Stimulated activated CD4-positive, alpha-beta T cell treated with anti-CD3 and anti-CD28 coated beads, Interleukin-1b, Interleukin-23, amount 100 ng/mL, for 48 hours (primary cell): Measurements from ENCODE around the gene NPY4R2.
"Not testable (repeated sequence)": the region's sequence is repeated elsewhere in the genome, so short reads cannot be mapped to it uniquely, and the experiment has no call there.

Source experiments
- DNase-seq: peaks from one replicate; pipeline ENCODE4 v3.0.0-alpha.2; 2020

The NPY4R2 gene, protein sequence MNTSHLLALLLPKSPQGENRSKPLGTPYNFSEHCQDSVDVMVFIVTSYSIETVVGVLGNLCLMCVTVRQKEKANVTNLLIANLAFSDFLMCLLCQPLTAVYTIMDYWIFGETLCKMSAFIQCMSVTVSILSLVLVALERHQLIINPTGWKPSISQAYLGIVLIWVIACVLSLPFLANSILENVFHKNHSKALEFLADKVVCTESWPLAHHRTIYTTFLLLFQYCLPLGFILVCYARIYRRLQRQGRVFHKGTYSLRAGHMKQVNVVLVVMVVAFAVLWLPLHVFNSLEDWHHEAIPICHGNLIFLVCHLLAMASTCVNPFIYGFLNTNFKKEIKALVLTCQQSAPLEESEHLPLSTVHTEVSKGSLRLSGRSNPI

DNA sequence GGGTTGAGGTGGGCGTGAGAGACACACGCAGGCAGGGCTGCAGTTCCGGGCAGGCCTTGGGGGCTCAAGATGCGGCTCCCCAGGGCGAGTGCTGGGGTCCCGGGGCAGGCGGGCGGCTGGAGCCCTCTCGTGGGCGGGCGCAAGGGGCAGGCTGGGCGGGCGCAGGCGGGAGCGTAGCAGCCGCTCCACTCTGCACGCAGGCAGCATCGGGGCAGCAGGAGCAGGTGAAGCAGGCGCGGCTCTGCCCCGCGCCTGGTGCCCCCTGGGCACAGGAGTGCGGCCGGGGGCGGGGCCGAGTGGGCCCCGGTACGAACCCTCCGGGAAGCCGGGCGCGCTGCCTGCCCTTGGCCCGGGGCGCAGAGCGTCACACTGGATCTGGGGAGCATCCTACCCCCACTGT lies at the start of gene NPY4R2:
Gene NPY4R2, plus strand, starts transcription at position 188 of the 400 bp plus-strand sequence. CDS start 3,326 bp downstream, outside the sequence.
- not testable (repeated sequence) for DNase-seq

DNA sequence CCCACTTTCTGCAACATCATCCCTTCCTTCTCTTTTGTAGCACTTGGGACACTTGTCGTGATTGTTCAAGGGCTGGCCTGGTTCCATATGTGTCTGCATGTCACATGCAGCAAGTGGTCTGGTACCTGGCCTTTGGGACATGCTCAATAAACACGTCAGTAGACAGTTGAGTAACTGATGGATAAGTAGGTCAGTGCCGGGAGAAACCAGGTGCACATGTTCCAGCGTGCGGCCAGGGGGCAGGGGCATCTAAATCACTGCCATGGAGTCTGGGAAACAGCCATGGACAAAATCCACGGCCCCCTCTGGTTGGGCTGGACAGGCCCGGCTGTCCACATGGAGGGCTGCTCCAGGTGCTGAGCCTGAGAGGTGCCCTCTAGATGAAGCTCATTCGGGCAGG lies 47.6 kb upstream of the NPY4R2 start:
- not testable (repeated sequence) for DNase-seq

DNA sequence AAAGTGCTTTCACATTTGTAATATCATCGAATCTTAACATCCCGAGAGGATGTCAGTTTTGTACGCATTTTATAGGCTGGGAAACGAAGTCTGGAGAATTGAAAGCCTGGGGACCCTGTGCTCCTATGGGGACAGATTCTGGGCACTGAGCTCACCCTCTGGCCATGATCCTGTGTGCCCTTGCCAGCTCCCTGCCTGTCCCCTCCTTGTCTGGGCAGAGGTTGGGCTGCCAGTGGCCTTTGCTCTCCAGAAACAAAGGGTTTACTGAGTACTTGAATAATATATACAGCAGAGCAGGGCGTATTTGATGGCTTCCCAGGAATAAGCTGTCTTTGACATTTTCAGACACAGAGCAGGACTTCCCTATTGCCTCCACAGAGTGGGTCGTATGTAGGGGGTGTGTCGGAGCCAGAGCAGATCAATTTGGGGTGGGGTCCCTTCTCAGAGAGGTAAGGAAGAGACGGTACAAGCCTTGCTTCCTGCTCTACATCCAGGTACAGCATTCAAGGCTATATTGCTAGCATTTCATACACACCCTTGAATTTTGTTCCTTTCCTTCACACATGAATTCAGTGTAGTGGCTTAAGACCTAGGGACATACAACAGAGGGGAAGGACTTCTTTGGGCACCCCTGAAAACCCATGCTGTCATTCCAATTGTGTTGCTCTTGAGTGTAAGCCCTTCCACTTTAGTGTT lies 46.8 kb upstream of the NPY4R2 start:
- not testable (repeated sequence) for DNase-seq

DNA sequence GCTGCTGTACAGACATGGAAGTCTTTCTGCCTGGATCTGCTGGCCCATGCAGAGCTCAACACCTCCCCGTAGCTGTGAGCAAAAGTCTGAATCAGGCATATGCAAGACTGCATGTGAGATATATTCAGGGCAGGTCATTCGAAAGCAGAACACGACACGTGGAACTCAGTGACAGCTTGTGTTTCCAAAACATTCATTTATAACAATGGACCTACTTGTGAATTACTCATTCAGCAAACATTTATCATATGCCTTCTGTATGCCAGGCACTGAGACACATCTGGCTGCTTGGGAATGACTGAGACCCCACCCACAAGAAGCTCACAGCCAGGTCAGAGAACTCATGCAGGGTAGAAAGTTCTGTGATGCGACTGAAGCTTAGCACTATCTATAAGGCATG lies 46.2 kb upstream of the NPY4R2 start:
- DNase-seq = not testable (repeated sequence)

DNA sequence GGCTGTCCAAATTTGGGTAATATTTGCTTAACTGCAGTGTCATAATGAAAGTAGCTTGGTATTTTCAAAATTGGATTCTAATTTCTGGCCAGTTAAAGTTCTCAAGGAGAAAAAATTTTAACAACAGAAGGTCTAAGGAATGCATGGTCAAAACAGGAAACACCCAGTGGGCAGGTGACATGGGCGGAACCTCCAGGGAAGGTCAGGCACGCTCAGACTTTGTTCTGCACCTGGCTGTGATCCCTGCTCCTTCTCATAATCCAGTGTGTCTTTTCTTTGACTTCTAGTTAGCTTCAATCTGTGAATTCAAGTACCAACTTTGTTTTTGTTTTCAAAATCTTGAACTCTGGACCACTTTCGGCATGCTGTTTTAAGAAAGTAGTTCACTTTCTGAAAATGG lies 34.2 kb upstream of the NPY4R2 start:
- not testable (repeated sequence) for DNase-seq

DNA sequence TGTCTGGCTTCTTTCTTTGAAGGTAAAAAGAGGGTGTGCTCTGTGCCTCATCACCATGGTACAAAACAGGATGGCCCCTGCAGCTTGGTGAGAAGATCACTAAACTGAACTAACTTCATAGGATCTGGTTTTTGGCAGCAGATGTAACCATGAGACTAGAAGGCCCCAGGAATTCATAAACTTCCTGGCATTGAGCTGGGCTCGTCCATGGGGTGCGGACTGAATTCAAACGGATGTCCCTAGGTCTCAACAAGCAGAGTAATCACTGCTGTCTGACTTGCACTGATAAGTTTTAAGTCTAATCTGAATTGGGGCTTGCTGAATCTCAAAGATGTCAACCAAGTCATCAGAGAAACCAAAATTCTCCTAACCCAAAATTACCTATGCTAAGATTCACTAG lies 33.5 kb upstream of the NPY4R2 start:
- not testable (repeated sequence) for DNase-seq

DNA sequence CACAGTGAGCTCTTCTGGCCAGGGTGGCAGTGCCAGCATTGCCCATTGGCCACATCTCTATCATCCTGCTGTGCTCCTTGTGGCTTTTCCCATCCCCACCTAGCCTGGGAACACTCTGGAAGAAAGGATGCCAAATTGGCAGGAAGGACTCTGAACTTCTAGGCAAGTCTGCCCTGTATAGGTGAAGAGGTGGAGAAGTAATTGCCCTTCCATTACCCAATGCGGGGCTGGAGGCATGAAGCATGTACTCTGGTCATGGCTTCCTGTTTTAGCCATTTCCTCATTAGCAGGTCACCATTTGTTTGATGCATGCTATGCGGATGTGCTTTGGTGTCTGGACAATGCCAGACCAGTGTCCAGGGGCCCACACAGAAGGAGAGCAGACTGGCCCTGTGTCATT lies 32.1 kb upstream of the NPY4R2 start:
- DNase-seq = not testable (repeated sequence)

DNA sequence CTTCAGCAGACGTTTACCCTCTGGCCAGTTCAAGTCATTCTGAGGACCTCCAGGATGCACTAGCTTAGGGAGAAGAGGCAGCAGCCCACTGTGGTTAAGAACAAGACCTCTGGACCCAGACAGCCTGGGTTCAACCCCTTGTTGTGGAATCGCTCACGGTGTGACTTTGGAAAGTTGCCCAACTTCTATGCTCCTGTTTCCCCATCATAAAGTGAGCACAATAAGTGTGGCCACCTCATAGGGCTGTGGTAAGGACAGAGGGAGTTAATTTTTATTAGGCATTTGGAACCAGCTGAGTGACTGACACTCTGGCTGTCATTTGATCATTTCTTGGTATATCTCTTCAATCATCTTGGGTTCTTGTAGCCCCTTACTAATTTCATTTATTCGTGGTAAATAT lies 31.6 kb upstream of the NPY4R2 start:
- DNase-seq = not testable (repeated sequence)

DNA sequence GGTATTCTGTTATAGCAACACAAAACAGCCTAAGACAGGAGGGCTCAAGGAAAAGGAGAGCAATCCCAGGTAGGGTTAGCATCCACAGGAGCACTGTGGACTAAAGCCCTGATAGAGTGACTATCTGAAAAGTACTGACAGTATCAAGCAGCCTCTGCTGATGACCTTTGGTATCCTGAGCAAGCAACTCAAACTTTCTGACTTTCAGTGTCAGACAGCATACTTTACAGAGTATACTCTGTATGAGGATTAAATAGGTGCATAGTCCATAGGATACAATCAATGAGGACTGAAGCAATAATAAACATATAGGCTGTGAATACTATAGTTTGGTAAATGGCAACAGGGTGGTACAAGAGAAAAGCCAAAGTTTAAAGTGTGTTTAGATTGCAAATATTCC lies 27.7 kb upstream of the NPY4R2 start:
- not testable (repeated sequence) for DNase-seq

DNA sequence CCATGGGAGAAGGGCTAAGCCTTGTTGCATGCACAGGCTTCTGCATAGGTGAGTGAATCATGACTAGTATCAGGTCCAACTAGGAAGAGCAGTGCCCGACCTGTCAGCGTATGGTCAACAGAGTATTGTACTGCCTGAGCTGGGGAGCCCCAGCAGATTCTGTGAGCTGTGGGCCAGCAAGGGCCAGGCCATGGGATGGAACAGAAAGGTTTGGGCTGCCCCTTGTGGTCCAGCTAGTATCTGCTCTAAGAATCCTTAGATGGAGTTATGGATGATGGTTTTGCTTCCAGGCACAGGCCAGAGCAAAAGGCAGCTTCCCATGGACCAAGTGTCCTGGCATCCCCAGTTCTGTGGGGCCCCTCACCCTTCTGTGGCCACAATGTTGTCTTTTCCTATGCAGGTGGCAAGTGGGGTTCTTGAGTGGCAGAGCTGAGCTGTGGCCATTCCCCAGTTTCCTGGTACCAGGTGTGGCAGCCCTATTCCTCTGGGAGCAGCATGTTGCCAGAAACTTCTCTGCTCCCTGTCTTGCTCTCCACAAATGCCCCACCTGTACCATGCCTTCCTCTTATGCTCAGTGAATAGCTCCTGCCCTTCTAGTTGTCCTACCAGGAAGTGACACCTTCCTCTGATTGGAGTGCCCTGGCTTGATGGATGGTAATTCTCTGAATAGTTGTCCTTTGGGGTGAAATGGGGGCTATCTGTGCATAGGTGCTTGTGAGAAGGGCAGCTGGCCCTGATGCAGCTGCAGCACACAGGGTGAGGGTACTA lies 25.8 kb upstream of the NPY4R2 start:
- DNase-seq = not testable (repeated sequence)

DNA sequence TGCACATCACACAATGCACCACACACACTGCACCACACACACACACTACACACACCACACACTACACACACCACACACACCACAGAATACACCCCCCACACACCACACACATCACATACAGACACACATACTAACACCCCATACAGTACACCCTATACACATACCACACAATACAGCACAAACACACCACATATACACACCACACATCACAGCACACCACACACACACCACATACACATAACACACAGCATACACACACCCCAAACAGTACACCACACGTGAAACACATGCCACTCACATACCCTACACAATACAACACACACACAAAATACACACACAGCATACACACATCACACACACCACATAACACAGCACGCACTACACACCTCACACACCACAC lies 23.9 kb upstream of the NPY4R2 start:
- not testable (repeated sequence) for DNase-seq

DNA sequence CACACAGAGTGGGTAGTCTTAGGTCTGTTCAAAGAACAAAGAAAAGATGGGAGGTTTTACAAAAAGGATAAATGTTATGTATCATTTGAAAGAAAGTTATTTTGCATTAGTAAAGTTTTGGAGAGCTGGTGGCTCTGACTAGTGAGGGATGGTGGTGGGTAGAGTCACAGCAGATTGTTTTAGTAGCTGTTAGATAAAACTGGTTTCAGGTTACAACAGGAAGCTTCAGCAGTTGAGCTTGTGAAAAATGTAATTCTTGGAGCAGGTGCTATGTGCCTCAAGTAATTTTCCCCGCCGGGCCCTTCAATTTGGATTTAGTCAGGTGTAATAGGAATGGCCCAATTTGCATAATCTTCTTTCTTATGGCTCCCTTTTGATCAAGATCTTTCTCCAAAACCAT lies 20.6 kb upstream of the NPY4R2 start:
- not testable (repeated sequence) for DNase-seq

DNA sequence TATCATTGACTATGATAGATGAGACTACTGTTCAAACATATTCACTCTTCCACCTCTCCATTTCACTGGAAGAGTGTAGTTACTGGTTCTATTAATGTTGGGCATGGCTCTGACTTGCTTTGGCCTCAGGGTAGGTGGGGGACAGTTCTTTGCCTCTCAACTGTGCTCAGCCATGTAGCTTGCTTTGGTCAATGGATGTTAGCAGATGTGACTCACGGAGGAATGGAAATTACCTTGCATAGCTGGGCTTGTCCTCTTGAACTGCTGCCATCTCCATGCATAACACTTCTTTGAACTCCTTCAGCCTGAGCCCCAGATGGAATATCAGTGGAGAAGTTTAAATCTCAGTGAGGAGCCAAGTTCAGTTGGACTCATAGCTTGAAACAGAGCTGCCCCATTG lies 9.1 kb upstream of the NPY4R2 start:
- not testable (repeated sequence) for DNase-seq

DNA sequence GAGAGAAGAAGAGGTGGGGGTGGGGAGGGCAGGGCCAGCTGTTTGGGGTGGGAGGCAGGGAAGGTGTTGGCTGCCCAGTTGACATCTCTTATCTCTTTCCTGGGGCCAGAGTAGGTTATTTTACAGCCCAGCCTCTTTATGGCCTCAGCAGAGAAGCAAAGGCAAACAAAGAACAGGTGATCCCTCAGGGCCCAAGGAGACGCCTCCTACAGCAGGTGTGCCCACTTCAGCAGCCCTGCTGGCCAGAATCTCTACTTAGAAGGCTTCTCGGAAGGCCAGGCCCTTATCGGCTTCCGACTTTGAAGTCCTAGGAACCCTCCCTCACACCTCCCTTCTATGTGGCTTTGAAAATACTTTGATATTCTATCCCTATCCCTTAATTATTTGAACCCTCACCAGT lies 8.0 kb upstream of the NPY4R2 start:
- DNase-seq = not testable (repeated sequence)

DNA sequence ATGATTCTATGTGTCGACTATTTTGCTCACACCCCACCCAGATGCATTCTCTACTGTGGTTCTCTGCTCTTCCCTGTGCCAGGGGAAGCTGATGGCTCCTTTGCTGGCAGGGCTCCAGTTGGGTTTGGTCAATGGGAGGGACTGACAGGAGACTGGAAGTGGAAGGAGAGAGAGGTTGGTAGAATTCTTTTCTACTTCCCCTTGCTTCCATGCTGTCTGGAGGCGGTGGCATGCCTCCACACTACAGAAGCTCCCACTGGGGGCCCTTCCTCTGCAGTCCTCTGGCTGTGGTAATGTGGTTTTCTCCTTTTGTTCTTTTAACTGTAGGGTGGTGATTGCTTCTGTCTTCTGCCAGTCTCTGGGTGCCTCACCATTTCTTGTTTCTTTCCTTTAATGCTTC lies 4.4 kb upstream of the NPY4R2 start:
- DNase-seq = not testable (repeated sequence)

DNA sequence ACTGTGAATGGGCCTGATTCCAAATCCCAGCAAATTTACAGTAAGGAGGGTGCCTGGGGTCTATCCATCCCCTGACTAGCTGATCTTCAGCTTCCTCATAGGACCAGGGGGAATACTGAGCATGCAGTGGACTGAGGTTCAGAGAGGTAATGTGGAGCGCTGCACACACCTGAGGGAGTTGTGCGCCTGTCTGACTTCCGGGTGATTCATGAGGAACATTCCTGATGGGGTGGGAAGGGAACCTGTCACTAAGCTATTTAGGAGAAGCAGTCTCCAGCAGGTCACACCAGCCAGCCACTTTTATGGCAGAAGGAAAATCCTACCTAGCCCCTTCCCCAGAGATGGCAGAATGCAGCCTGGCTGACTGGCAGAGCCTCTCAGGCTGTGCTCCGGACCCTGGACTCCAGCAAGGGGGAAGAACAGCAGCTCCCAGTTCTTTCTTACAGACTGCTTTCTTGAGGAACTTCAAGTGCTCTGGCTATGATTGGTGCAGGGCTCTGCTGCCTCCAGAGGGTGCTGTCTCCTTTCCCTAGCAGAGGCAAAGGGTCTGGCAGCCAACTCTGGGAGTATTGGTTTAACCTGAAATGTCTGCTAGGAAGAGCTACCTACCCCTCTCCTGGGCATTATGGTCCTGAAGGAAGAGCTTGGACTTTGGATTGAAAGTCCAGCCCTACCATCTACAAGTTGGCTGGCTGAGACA lies 2.5 kb upstream of the NPY4R2 start:
- DNase-seq = not testable (repeated sequence)

DNA sequence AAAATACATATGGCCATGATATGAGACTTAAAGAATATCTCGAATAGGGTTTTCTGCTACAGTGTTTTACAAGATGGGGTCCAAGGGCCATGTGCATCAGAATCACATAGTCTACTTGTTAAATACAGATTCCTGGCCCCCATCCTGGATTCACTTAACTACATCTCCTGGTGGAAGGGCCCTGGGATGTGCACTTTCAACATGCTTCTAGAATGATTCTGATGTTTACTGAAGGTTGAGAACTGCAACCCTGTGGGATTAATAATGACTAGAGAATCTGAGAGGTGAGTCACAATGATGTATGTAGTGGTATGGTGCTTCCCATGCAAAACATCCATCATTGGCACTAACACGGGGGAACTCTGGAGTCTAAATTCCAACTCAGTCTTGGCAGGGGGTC lies 2.1 kb downstream of the NPY4R2 start:
- DNase-seq = not testable (repeated sequence)

DNA sequence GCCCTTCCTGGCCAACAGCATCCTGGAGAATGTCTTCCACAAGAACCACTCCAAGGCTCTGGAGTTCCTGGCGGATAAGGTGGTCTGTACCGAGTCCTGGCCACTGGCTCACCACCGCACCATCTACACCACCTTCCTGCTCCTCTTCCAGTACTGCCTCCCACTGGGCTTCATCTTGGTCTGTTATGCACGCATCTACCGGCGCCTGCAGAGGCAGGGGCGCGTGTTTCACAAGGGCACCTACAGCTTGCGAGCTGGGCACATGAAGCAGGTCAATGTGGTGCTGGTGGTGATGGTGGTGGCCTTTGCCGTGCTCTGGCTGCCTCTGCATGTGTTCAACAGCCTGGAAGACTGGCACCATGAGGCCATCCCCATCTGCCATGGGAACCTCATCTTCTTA lies 4.0 kb downstream of the NPY4R2 start:
- DNase-seq = not testable (repeated sequence)

DNA sequence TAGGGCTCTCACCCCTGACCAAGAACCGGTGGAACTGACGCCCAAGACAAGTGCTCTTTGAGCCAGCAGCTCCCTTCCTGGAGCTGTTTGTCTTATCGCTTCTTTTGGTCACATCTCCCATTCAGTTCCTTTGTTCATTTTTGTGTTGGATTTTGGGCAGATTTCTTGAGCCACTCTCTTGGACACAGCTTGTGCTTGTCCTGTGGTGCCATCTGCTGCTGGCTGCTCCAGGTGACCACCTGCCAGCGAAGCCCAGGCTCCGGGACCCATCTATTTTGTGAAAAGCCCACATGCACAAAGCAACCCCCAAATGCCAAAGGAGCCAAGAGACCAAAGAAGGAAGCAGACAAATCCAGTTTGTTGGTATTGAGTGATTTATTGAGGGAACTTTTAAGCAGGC lies 6.2 kb downstream of the NPY4R2 start:
- not testable (repeated sequence) for DNase-seq

DNA sequence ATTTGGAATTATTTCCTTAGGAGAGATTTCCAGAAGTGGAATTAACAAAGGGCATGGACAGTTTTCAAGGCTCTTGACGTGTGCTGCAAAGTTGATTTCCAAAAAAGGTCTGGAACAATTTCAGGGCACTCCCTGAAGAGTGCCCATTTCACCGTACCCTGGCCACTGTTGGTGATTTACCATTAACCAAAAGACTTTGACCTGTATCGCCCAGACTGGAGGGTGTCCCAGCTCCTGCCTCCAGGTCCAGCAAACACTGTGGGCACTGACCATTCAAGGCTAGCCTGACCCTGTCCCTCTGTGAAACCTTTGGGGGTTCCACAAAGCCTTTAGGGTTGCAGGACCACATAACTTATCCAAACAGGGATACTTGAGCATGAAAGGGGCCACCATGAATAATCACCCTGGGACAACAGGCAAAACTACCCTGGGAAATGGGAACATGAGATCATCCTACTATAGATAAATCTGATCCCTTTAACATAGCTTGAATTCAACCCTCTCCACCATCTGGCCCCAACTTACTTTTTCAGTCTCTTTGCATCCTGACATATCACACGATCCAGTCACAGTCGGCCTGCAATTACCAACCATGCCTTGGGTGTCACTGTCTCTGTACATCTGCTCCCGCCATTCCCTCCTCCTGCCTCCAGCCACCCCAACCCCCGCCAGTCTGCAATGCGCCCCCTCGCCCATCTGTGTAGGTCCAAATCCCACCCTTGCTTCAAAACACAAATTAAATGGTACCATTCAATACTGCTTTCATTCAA lies 8.9 kb downstream of the NPY4R2 start:
- DNase-seq = not testable (repeated sequence)

DNA sequence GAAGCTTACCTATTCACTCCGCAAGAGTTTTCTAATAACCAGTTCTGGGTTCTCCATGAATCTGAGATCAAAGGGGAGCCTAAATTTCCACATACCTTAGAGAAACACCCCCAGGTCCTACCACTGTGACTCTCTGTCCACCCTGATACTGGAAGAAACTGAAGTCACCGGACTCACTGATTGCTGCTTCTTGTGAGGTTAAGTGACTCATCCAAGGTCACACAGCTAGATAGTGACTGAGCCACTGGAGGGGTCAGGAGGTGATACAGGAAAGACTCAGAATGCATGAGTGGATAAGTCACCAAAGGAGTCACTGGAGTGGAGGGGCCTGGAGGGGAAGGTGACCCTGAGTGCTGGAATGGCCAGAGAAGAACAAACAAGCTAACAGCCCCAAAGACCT lies 9.8 kb downstream of the NPY4R2 start:
- DNase-seq = not testable (repeated sequence)

DNA sequence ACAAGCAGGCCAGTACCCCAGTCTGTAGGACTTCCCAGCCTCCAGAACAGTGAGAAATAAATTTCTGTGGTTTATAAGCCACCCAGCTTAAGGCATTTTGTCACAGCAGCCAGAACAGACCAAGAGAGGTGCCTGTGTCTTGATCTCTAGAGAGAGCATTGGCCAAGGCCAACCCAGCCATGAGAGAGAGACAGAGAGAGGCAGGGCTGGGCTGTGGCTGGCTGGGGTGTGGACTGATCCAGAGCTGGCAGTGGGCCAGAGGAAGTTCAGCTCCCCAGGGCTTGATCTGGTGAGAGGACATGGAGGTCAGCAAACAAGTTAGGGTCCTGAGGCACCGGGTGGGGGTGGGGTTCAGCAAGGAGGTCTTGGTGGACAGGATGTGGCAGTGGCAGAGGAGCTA lies 14.4 kb downstream of the NPY4R2 start:
- DNase-seq = not testable (repeated sequence)
